ENCODE results near the gene LRRC27.
A peak's percentile ranks its signal among the peaks of the same experiment; 100 is the strongest.
"Not testable (repeated sequence)": the region's sequence is repeated elsewhere in the genome, so short reads cannot be mapped to it uniquely, and the experiment has no call there.

The LRRC27 gene

GRCh38 chr10:132331601-132332432 lies at the start of gene LRRC27:
Gene LRRC27 (plus strand): TSS chr10:132332193. CDS start chr10:132333525, 1,332 bp downstream.
- DNase-seq = peak; percentile 99

GRCh38 chr10:132282667-132283603 lies 49.1 kb upstream of the LRRC27 start:
- DNase-seq = no peak

GRCh38 chr10:132283604-132284382 lies 48.2 kb upstream of the LRRC27 start:
- DNase-seq = no peak

- DNase-seq = no peak
Measured at GRCh38 chr10:132289439-132289838, 42.6 kb upstream of the LRRC27 start.

GRCh38 chr10:132290631-132291030 lies 41.4 kb upstream of the LRRC27 start:
- no peak for DNase-seq

GRCh38 chr10:132291826-132292225 lies 40.2 kb upstream of the LRRC27 start:
- no peak for DNase-seq

- DNase-seq = no peak
Measured at GRCh38 chr10:132292287-132293200, 39.4 kb upstream of the LRRC27 start.

- DNase-seq = no peak
Measured at GRCh38 chr10:132293201-132293812, 38.7 kb upstream of the LRRC27 start.

GRCh38 chr10:132293813-132294520 lies 38.0 kb upstream of the LRRC27 start:
- DNase-seq = no peak

GRCh38 chr10:132294561-132295318 lies 37.3 kb upstream of the LRRC27 start:
- no peak for DNase-seq

- DNase-seq = not testable (repeated sequence)
Measured at GRCh38 chr10:132295481-132295880, 36.5 kb upstream of the LRRC27 start.

GRCh38 chr10:132296666-132297443 lies 35.1 kb upstream of the LRRC27 start:
- DNase-seq = no peak

- no peak for DNase-seq
Measured at GRCh38 chr10:132297526-132297925, 34.5 kb upstream of the LRRC27 start.

GRCh38 chr10:132298038-132298881 lies 33.7 kb upstream of the LRRC27 start:
- no peak for DNase-seq

GRCh38 chr10:132299371-132300336 lies 32.3 kb upstream of the LRRC27 start:
- DNase-seq = no peak

GRCh38 chr10:132300582-132300981 lies 31.4 kb upstream of the LRRC27 start:
- DNase-seq = no peak

Data from activated CD4-positive, alpha-beta T cell treated with anti-CD3 and anti-CD28 coated beads, Interleukin-2, amount 50 U/mL, for 16 hours (primary cell).